Myometrial cell (primary cell): ENCODE results near the gene EXTL2. TPM values are rescaled to one million over a fixed set of nuclear protein-coding genes. Genes with fewer than 3 reads are reported as not detected.

Source experiments
- total RNA-seq: library from RNA; depleted of rRNA; stranded (reverse); fragments of >200 nt; gene quantifications from 2 replicates; pipeline ENCODE4 v1.2.3, GENCODE V29; 2015

EXTL2 gene
- 31.1 and 42.0 TPM in 2 replicates for total RNA-seq

GRCh38 chr1:100894603-100895539, at the start of gene EXTL2:
Gene EXTL2 (minus strand): TSS chr1:100894842. CDS start chr1:100888757, 6,085 bp downstream.

GRCh38 chr1:100895540-100896480, 1.2 kb upstream of the EXTL2 start, which contains the start of gene SLC30A7:
Gene SLC30A7 (plus strand): TSS chr1:100896090. CDS start chr1:100896263, 173 bp downstream.

Other genes with a start within 250 kb of the EXTL2 start
- gene VCAM1, start 175.1 kb downstream of the EXTL2 start, total RNA-seq, result 200 and 205 TPM in 2 replicates
- 25.1 and 46.8 TPM in 2 replicates for gene SLC30A7, start 1.2 kb upstream of the EXTL2 start, total RNA-seq
- 34.3 and 50.9 TPM in 2 replicates for gene DPH5, start 130.9 kb upstream of the EXTL2 start, total RNA-seq